ENCODE results near the gene GRID1.

- TF ChIP-seq CTCF (IDR thresholded peaks at IDR 0.05) (no peak), POLR2A (IDR thresholded peaks at IDR 0.05) (no peak)
These were observed 765.9 kb downstream of the GRID1 start for GRCh38 chr10:85600744-85601081.

Data from Peyer's patch (tissue), 4 donors.